Activated naive CD8-positive, alpha-beta T cell treated with anti-CD3 and anti-CD28 coated beads, Interleukin-2, amount 10 ng/mL, durations not matched to agents 7 days and 5 days (primary cell): ENCODE results near the gene HSF4. TPM values are rescaled to one million over a fixed set of nuclear protein-coding genes. Genes with fewer than 3 reads are reported as not detected.

ENCODE experiments used
- ATAC-seq: fragments of 150-1000 bp; cut with Tn5 transposase; one replicate; pipeline ENCODE4 v1.10.0; 2021; ENCODE audit warnings: low read depth, moderate library complexity
- POLR2A ChIA-PET: fragments of 350-600 bp; sonication (Branson Sonifier 250); formaldehyde crosslinking; loops from one replicate; lab custom pipeline; 2021; ENCODE audit warnings: antibody characterized with exemption; lab: Charles Lee
- DNase-seq: peaks from one replicate; pipeline ENCODE4 v3.0.0; 2021
- H3K27ac Mint-ChIP-seq: one replicate; pipeline ENCODE4 v1.8.0; 2022; ENCODE audit warnings: mild to moderate bottlenecking, mixed read lengths
- H3K27me3 Mint-ChIP-seq: one replicate; pipeline ENCODE4 v1.8.0; 2022; ENCODE audit warnings: mild to moderate bottlenecking, moderate library complexity, mixed read lengths
- H3K36me3 Mint-ChIP-seq: one replicate; pipeline ENCODE4 v1.8.0; 2021; ENCODE audit warnings: mild to moderate bottlenecking, mixed read lengths
- H3K4me1 Mint-ChIP-seq: one replicate; pipeline ENCODE4 v1.8.0; 2021; ENCODE audit warnings: mixed read lengths
- H3K4me3 Mint-ChIP-seq: one replicate; pipeline ENCODE4 v1.8.0; 2022; ENCODE audit warnings: mild to moderate bottlenecking, moderate library complexity, mixed read lengths
- H3K9me3 Mint-ChIP-seq: one replicate; pipeline ENCODE4 v1.8.0; 2021; ENCODE audit warnings: mixed read lengths
- total RNA-seq, 2 experiments: library from RNA; stranded (reverse); gene quantifications; one replicate each; pipeline ENCODE4 v1.2.3, GENCODE V29; 2021

Gene HSF4
- total RNA-seq, 2 experiments from 2014 or later = 61.5 to 76.8 TPM

- no peak for ATAC-seq
- peaks cover 20% of the 10 kb centered on the region for H3K4me1 Mint-ChIP-seq
Measured at GRCh38 chr16:67163999-67164558, 466 bp upstream of the HSF4 start.

GRCh38 chr16:67165121-67166078 lies 855 bp downstream of the HSF4 start:
- ATAC-seq = no peak
- Mint-ChIP-seq H3K4me3 (peak overlapping the region; percentile 55), H3K27me3 (peaks cover 64% of the 10 kb centered on the region), H3K27ac (peak overlapping the region; percentile 21), H3K36me3 (peaks cover 7% of the 10 kb centered on the region), H3K9me3 (no peaks in the 10 kb centered on the region), H3K4me1 (peaks cover 25% of the 10 kb centered on the region)
- DNase-seq = no peak
- POLR2A ChIA-PET = interaction anchor here (1.0 to 2.5 kb wide), 3 partner anchors 10 to 27 kb away, joined by 4 to 15 read pairs (median 6); partner anchors contain the start of gene E2F4

More at GRCh38 chr16:67163999-67164558, 466 bp upstream of the HSF4 start:
- peaks cover 57% of the 10 kb centered on the region for H3K27me3 Mint-ChIP-seq
- H3K9me3 Mint-ChIP-seq = no peaks in the 10 kb centered on the region
- peak overlapping the region; percentile 55 for H3K4me3 Mint-ChIP-seq
- peaks cover 7% of the 10 kb centered on the region for H3K36me3 Mint-ChIP-seq
- peak overlapping the region; percentile 48 for H3K27ac Mint-ChIP-seq
- no peak for DNase-seq
- POLR2A ChIA-PET = interaction anchor here (0.6 to 2.3 kb wide), 4 partner anchors 12 to 189 kb away, joined by 4 to 15 read pairs (median 4); partner anchors contain the start of gene B3GNT9

DNA sequence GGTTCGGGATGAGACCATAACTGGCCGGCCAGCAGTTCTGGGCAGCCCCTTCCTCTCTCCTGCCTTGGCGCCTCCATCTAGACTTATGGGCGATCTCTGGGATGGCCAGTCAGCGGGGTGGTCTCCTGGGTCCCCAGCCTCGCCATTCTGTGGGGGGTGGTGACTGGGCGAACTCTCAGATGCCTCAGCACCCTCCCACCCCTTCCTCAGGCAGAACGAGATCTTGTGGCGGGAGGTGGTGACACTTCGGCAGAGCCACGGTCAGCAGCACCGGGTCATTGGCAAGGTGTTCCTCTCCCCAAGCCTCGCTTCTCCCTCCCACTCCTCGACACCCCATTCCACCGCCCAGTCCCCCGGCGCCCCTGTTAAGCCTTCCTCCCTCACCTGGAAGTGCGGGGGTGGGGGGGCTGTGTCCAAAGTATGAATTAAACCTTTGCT lies 1.6 kb downstream of the HSF4 start:
- DNase-seq = no peak

GRCh38 chr16:67166598-67167168 lies 2.1 kb downstream of the HSF4 start:
- peaks cover 10% of the 10 kb centered on the region for H3K36me3 Mint-ChIP-seq
- no peaks in the 10 kb centered on the region for H3K9me3 Mint-ChIP-seq
- peaks cover 30% of the 10 kb centered on the region for H3K4me1 Mint-ChIP-seq
- no peak for ATAC-seq
- peak overlapping the region; percentile 29 for H3K4me3 Mint-ChIP-seq
- H3K27me3 Mint-ChIP-seq = peaks cover 70% of the 10 kb centered on the region
- no peak overlapping the region for H3K27ac Mint-ChIP-seq
- POLR2A ChIA-PET = interaction anchor here (2.1 to 2.5 kb wide), 2 partner anchors 8 to 11 kb away, joined by 6 to 15 read pairs; no protein-coding TSS in a partner anchor
- no peak for DNase-seq

More for the DNA sequence above, 1.6 kb downstream of the HSF4 start:
- H3K36me3 Mint-ChIP-seq = peaks cover 8% of the 10 kb centered on the region
- H3K4me3 Mint-ChIP-seq = peak overlapping the region; percentile 8
- H3K27me3 Mint-ChIP-seq = peaks cover 67% of the 10 kb centered on the region
- H3K27ac Mint-ChIP-seq = no peak overlapping the region
- ATAC-seq = no peak
- peaks cover 27% of the 10 kb centered on the region for H3K4me1 Mint-ChIP-seq
- POLR2A ChIA-PET = interaction anchor here (2.1 to 2.5 kb wide), 2 partner anchors 9 to 11 kb away, joined by 6 to 15 read pairs; no protein-coding TSS in a partner anchor
- no peaks in the 10 kb centered on the region for H3K9me3 Mint-ChIP-seq

DNA sequence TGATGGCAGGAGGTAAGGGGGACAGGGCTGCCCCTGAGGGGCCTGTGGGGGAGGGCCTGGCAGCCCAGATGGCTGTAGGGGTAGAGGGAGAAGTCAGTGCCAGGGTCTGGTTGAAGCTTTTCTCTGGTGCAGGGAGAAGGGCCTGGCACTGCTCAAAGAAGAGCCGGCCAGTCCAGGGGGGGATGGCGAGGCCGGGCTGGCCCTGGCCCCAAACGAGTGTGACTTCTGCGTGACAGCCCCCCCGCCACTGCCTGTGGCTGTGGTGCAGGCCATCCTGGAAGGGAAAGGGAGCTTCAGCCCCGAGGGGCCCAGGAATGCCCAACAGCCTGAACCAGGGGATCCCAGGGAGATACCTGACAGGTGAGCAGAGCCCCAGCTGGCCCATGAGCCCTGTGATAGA lies 3.0 kb downstream of the HSF4 start:
- DNase-seq (no peak), ATAC-seq (no peak)
- Mint-ChIP-seq H3K27me3 (peaks cover 70% of the 10 kb centered on the region), H3K27ac (no peak overlapping the region), H3K9me3 (no peaks in the 10 kb centered on the region), H3K4me3 (no peak overlapping the region), H3K36me3 (peaks cover 11% of the 10 kb centered on the region), H3K4me1 (peaks cover 27% of the 10 kb centered on the region)
- POLR2A ChIA-PET = interaction anchor here (1.0 kb wide), 1 partner anchor 9 kb away, joined by 3 read pairs; no protein-coding TSS in a partner anchor

GRCh38 chr16:67169011-67169451 lies 4.5 kb downstream of the HSF4 start:
- Mint-ChIP-seq H3K4me3 (no peak overlapping the region), H3K27me3 (peaks cover 75% of the 10 kb centered on the region), H3K27ac (no peak overlapping the region), H3K36me3 (peaks cover 12% of the 10 kb centered on the region), H3K4me1 (peaks cover 36% of the 10 kb centered on the region), H3K9me3 (no peaks in the 10 kb centered on the region)
- DNase-seq (no peak), ATAC-seq (no peak)
- POLR2A ChIA-PET = interaction anchor here (0.5 kb wide), 1 partner anchor 56 kb away, joined by 4 read pairs; no protein-coding TSS in a partner anchor

GRCh38 chr16:67169642-67170167 lies 5.2 kb downstream of the HSF4 start:
- H3K36me3 Mint-ChIP-seq = peaks cover 12% of the 10 kb centered on the region
- peak overlapping the region; percentile 88 for H3K4me3 Mint-ChIP-seq
- POLR2A ChIA-PET = interaction anchor here (0.9 to 2.8 kb wide), 3 partner anchors 9 to 18 kb away, joined by 5 to 13 read pairs (median 6); partner anchors contain the start of genes B3GNT9, FBXL8 and TRADD
- peak overlapping the region; percentile 76 for H3K27ac Mint-ChIP-seq
- ATAC-seq (no peak), DNase-seq (peak; percentile 71)
- H3K4me1 Mint-ChIP-seq = peaks cover 35% of the 10 kb centered on the region
- H3K9me3 Mint-ChIP-seq = no peaks in the 10 kb centered on the region
- H3K27me3 Mint-ChIP-seq = peaks cover 72% of the 10 kb centered on the region

GRCh38 chr16:67170168-67170948 lies 5.8 kb downstream of the HSF4 start, which contains the start of gene NOL3:
NOL3 (plus strand) TSS chr16:67170538.
- POLR2A ChIA-PET = interaction anchor here (0.9 to 2.8 kb wide), 3 partner anchors 10 to 19 kb away, joined by 5 to 13 read pairs (median 6); partner anchors contain the start of genes B3GNT9, FBXL8 and TRADD
- Mint-ChIP-seq H3K9me3 (no peaks in the 10 kb centered on the region), H3K4me1 (peaks cover 33% of the 10 kb centered on the region), H3K27ac (peak within 1 kb of the TSS; percentile 76), H3K4me3 (peak within 1 kb of the TSS; percentile 88), H3K36me3 (peaks cover 12% of the 10 kb centered on the region), H3K27me3 (peaks cover 66% of the 10 kb centered on the region)
- DNase-seq (peak; percentile 70), ATAC-seq (peak; percentile 17)

DNA sequence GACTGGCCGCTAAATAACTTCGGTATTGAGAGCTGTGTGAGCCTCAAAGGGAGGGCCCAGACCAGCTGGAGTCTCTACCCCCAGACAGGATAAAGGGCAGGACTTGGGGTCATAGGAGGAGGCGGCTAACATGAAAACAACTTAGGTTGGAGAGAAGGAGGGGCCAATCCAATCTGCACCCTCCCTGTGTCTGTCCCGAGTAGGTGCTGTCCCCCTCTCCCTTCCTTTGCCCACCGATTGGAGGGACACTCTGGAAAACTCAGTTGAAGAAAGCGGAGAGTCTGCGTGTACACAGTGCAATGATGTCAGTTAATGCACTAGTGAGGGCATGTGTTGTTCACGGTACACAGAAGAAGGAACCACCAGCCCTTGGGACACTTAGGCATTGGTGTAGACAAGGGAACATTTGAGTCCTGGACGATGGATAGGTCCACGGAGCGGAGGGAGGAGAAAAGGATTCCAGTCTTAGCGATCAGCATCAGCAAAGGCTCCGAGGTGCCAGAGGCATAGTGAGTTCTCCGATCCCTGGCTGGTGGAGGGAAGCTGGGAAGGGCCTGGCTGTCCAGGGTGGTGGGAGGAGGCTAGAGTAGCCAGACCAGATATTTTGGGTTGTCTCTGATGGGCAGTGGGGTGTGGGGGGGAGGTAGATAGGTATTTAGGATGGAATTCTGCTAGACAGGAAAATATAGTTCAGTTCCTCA lies 6.6 kb downstream of the HSF4 start:
- H3K27me3 Mint-ChIP-seq = peaks cover 66% of the 10 kb centered on the region
- peak overlapping the region; percentile 65 for H3K4me3 Mint-ChIP-seq
- H3K27ac Mint-ChIP-seq = peak overlapping the region; percentile 23
- H3K9me3 Mint-ChIP-seq = no peaks in the 10 kb centered on the region
- ATAC-seq = no peak
- peaks cover 30% of the 10 kb centered on the region for H3K4me1 Mint-ChIP-seq
- no peak for DNase-seq
- POLR2A ChIA-PET = interaction anchor here (1.1 to 2.8 kb wide), 2 partner anchors 11 to 20 kb away, joined by 5 to 13 read pairs; partner anchors contain the start of genes B3GNT9, FBXL8 and TRADD
- H3K36me3 Mint-ChIP-seq = peaks cover 12% of the 10 kb centered on the region

DNA sequence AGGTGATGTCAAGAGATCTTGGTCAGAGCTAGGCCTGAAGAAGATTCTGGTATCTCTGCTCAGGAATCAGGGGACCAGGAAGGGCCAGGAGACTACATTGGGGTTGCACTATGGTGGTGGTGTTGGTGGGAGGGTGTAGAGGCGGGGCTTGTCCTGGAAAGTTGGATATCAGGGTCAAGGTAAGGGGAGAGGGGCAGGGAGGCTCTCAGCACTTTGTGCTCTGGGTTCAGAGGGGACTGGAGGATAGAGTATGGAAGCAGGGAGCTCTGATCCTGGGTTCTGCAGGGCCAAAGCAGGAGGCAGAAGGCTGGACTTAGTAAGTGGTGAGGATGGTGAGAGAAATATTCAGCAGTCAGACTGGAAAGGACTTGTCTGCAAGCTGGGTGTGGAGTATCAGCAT lies 8.8 kb downstream of the HSF4 start:
- DNase-seq (no peak), ATAC-seq (no peak)
- POLR2A ChIA-PET = interaction anchor here (0.9 to 3.7 kb wide), 4 partner anchors 10 to 160 kb away, joined by 4 to 28 read pairs (median 4); partner anchors contain the start of genes FBXL8 and TRADD
- Mint-ChIP-seq H3K36me3 (peaks cover 20% of the 10 kb centered on the region), H3K27ac (peak overlapping the region; percentile 72), H3K27me3 (peaks cover 52% of the 10 kb centered on the region), H3K4me3 (peak overlapping the region; percentile 90), H3K4me1 (peaks cover 34% of the 10 kb centered on the region), H3K9me3 (no peaks in the 10 kb centered on the region)
